ENCODE data around the gene TMEM170B.

TMEM170B gene

DNA sequence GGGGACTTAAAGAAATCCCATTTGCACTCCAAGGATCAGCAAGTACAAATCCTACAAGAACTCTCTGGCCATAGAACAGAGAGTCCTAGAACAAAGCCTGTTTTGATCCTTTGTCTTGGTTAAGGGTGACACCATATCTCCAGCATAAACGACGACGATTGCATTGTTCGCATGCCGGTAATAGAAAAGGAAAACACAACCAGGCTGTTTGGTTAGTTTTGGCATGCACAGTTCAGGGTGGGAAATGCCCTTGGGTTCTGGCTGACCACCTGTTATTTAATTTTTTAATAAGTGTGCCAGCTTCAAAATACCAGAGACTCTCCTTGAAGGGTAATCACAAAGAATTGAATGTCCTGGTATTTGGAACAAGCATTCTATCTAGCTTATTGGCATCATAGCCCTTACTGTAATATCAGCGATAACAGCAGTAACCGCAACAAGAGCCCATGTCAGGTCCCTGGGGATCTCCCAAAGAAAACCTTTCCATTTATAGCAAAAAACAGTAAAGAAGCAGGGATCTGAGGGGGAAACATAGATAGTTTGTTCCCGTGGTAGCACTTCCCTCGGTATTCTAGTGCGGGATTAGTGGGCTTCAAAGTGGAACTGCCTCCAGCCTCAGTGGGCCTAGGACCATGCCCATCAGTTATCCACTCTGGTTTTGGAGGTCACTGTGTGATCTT is 77.1 kb downstream of the TMEM170B start:
- H3K36me3 ChIP-seq (ENCODE audit: control insufficient read depth, insufficient read depth, low read length), result no peaks in the 10 kb centered on the region
- 0 out of 2 replicates have a peak, but pooled peaks cover 2% of the 10 kb centered on the region for H3K4me1 ChIP-seq (ENCODE audit: control insufficient read depth, insufficient read depth, low read length)
- no CpG with 5 or more reads among the region's 10 CpGs for WGBS (ENCODE audit: insufficient coverage, insufficient read length)
- no peak overlapping the region for H3K4me3 ChIP-seq (ENCODE audit: low read length)
- H3K27me3 ChIP-seq (ENCODE audit: control insufficient read depth, insufficient read depth, low read length), result no peaks in the 10 kb centered on the region
- no peak for DNase-seq (ENCODE audit: low read depth, low spot score)
- no peaks in the 10 kb centered on the region for H3K9me3 ChIP-seq (ENCODE audit: control insufficient read depth, insufficient read depth, low read length)
- H3K27ac ChIP-seq (ENCODE audit: low read length), result no peak overlapping the region

DNA sequence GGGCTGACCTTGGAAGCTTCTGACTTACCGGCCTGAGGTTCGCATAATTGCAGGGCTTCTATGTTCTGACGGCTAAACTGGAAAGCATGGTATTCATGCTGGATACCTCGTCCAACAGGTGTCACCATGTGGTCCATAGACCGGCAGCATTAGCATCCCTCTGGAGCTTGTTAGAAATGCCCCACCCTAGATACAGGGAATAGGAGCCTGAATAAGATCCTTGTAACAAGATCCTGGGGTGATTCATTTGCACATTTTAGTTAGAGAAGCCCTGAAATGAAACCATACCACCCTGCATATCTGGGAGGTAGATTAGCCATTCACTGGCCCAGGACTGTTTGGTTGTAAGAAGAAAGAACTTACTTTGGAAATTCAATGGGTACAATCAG is 77.7 kb downstream of the TMEM170B start:
- no CpG with 5 or more reads among the region's 5 CpGs for WGBS (ENCODE audit: insufficient coverage, insufficient read length)
- Histone ChIP-seq H3K36me3 (ENCODE audit: control insufficient read depth, insufficient read depth, low read length) (no peaks in the 10 kb centered on the region), H3K4me3 (ENCODE audit: low read length) (no peak overlapping the region), H3K27me3 (ENCODE audit: control insufficient read depth, insufficient read depth, low read length) (no peaks in the 10 kb centered on the region), H3K9me3 (ENCODE audit: control insufficient read depth, insufficient read depth, low read length) (no peaks in the 10 kb centered on the region), H3K4me1 (ENCODE audit: control insufficient read depth, insufficient read depth, low read length) (no peaks in the 10 kb centered on the region), H3K27ac (ENCODE audit: low read length) (no peak overlapping the region)
- no peak for DNase-seq (ENCODE audit: low read depth, low spot score)

DNA sequence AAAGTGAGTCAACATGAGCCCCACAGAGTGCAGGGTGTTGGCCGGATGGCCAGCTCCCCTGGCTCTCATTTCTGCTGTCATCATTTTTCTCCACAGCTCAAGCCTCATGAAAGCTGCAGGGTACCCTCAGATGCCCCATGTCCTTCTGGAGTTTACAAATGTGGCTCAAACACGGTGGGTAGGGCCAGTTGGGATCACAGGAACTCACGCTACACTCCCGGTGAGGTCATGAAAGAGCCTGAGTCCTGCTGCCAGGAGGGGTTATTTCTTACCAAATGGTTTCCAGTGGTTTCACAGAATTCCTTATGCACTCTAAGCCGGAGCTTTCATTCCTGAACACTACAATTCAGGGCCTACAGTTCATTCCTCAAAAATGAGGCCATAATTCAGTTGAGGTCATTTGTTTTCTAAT is 78.7 kb downstream of the TMEM170B start:
- DNase-seq (ENCODE audit: low read depth, low spot score), result no peak
- H3K27me3 ChIP-seq (ENCODE audit: control insufficient read depth, insufficient read depth, low read length), result no peaks in the 10 kb centered on the region
- no peaks in the 10 kb centered on the region for H3K9me3 ChIP-seq (ENCODE audit: control insufficient read depth, insufficient read depth, low read length)
- no peak overlapping the region for H3K4me3 ChIP-seq (ENCODE audit: low read length)
- no peak overlapping the region for H3K27ac ChIP-seq (ENCODE audit: low read length)
- no peaks in the 10 kb centered on the region for H3K4me1 ChIP-seq (ENCODE audit: control insufficient read depth, insufficient read depth, low read length)
- no peaks in the 10 kb centered on the region for H3K36me3 ChIP-seq (ENCODE audit: control insufficient read depth, insufficient read depth, low read length)
- WGBS (ENCODE audit: insufficient coverage, insufficient read length), result no CpG with 5 or more reads among the region's 5 CpGs

DNA sequence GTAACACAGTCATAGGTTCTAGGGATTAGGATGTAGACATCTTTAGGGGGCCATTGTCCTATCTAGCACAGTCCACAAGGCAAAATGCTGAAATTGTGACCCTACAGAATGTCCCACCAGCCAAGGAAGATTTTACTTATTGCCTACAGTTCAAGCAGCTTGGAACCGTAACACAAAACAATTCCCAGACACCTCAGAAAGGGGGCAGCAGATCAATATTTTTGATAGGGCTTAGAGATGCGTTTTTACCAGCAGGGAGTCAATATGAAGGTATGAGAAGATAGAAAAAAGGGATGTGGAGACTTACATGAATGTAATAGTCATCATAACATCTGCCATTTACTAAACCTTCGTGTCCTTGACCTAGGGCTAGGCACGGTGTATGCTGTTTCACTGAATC is 81.0 kb downstream of the TMEM170B start:
- WGBS (ENCODE audit: insufficient coverage, insufficient read length), result no CpG with 5 or more reads among the region's 4 CpGs
- H3K4me3 ChIP-seq (ENCODE audit: low read length), result no peak overlapping the region
- H3K27me3 ChIP-seq (ENCODE audit: control insufficient read depth, insufficient read depth, low read length), result no peaks in the 10 kb centered on the region
- no peaks in the 10 kb centered on the region for H3K36me3 ChIP-seq (ENCODE audit: control insufficient read depth, insufficient read depth, low read length)
- H3K27ac ChIP-seq (ENCODE audit: low read length), result no peak overlapping the region
- no peaks in the 10 kb centered on the region for H3K4me1 ChIP-seq (ENCODE audit: control insufficient read depth, insufficient read depth, low read length)
- H3K9me3 ChIP-seq (ENCODE audit: control insufficient read depth, insufficient read depth, low read length), result no peaks in the 10 kb centered on the region
- no peak for DNase-seq (ENCODE audit: low read depth, low spot score)

DNA sequence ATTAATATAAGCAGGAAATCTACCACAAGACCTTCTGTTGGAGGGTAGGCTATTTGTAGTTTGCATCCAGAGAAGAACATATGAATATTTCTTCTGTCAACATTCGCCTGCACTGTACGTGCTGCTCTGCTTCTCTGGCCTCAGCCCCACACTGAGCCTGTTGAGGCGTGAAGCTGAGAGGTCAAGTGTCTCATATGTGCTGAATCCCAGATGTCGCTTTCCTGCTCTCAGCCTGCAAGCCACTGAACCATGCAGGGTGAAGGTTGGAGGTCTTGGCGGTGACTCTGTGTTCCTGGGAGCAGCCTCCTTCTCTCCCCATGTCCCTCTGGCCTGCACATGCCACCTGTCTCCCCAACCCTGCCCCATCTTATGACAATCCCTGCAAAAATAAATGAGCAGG is 83.6 kb downstream of the TMEM170B start:
- Histone ChIP-seq H3K4me3 (ENCODE audit: low read length) (no peak overlapping the region), H3K27ac (ENCODE audit: low read length) (no peak overlapping the region), H3K36me3 (ENCODE audit: control insufficient read depth, insufficient read depth, low read length) (no peaks in the 10 kb centered on the region), H3K9me3 (ENCODE audit: control insufficient read depth, insufficient read depth, low read length) (no peaks in the 10 kb centered on the region), H3K4me1 (ENCODE audit: control insufficient read depth, insufficient read depth, low read length) (no peaks in the 10 kb centered on the region), H3K27me3 (ENCODE audit: control insufficient read depth, insufficient read depth, low read length) (no peaks in the 10 kb centered on the region)
- DNase-seq (ENCODE audit: low read depth, low spot score), result no peak
- WGBS (ENCODE audit: insufficient coverage, insufficient read length), result no CpG with 5 or more reads among the region's 5 CpGs

DNA sequence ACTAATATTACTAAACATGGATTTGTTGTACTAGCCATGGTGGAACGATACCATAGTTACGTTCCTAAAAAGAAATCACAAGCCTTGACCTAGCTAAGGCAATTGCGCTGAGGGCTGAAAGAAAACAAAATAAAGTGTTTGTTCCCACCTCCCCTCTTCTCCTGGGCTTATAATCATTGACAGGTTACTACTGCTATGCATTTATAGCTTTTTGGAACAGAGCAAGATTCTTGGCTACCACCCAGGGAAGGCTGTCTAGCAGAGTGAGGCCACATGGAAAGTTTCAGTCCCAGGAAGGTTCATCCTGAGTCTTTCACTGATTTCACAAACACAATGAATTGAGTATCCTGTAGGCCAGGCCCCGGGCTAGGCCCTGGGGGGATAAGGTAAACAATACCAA is 84.6 kb downstream of the TMEM170B start:
- WGBS (ENCODE audit: insufficient coverage, insufficient read length), result no CpG with 5 or more reads among the region's 4 CpGs
- no peaks in the 10 kb centered on the region for H3K36me3 ChIP-seq (ENCODE audit: control insufficient read depth, insufficient read depth, low read length)
- no peaks in the 10 kb centered on the region for H3K9me3 ChIP-seq (ENCODE audit: control insufficient read depth, insufficient read depth, low read length)
- no peak overlapping the region for H3K4me3 ChIP-seq (ENCODE audit: low read length)
- no peak overlapping the region for H3K27ac ChIP-seq (ENCODE audit: low read length)
- DNase-seq (ENCODE audit: low read depth, low spot score), result no peak
- no peaks in the 10 kb centered on the region for H3K4me1 ChIP-seq (ENCODE audit: control insufficient read depth, insufficient read depth, low read length)
- H3K27me3 ChIP-seq (ENCODE audit: control insufficient read depth, insufficient read depth, low read length), result no peaks in the 10 kb centered on the region

DNA sequence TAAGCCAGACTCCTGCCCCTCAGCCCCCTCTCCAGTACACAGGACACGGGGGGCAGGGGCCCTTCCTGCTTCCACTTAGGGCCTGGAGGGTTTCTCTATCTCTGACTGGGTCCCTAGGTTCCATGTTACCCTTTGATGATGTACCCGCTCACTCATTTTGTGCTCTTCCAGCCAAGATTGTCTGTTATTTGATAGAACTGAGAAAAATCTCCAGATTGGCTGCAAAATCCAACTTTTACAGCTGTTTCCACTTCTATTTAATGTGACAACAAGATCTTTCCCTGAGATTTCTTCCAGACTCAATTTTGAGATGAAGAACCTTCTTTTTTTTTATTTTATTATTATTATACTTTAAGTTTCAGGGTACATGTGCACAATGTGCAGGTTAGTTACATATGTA is 85.7 kb downstream of the TMEM170B start:
- Histone ChIP-seq H3K27ac (ENCODE audit: low read length) (no peak overlapping the region), H3K4me1 (ENCODE audit: control insufficient read depth, insufficient read depth, low read length) (no peaks in the 10 kb centered on the region), H3K9me3 (ENCODE audit: control insufficient read depth, insufficient read depth, low read length) (no peaks in the 10 kb centered on the region), H3K27me3 (ENCODE audit: control insufficient read depth, insufficient read depth, low read length) (no peaks in the 10 kb centered on the region), H3K36me3 (ENCODE audit: control insufficient read depth, insufficient read depth, low read length) (no peaks in the 10 kb centered on the region), H3K4me3 (ENCODE audit: low read length) (no peak overlapping the region)
- no peak for DNase-seq (ENCODE audit: low read depth, low spot score)
- WGBS (ENCODE audit: insufficient coverage, insufficient read length), result no CpG with 5 or more reads among the region's 2 CpGs

DNA sequence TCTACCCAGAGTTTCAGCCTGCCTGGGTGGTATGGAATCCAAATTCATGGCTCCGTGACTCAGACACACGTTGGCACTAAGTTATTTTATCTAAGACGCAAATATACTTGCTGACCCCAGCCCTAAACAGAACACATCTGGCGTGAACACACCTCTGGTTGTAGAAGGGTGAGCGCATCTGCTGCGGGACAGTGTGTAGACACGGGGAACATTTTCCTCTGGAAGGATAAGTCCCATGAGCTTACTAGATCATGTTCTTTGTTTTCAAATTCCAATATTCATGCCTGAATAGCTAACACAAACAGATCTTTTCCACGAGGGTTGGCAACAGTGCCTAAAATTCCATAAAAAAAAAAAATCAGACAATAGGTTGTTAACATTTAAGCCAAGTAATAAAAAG is 87.8 kb downstream of the TMEM170B start:
- DNase-seq (ENCODE audit: low read depth, low spot score), result no peak
- no peaks in the 10 kb centered on the region for H3K36me3 ChIP-seq (ENCODE audit: control insufficient read depth, insufficient read depth, low read length)
- no peaks in the 10 kb centered on the region for H3K9me3 ChIP-seq (ENCODE audit: control insufficient read depth, insufficient read depth, low read length)
- no CpG with 5 or more reads among the region's 8 CpGs for WGBS (ENCODE audit: insufficient coverage, insufficient read length)
- H3K4me1 ChIP-seq (ENCODE audit: control insufficient read depth, insufficient read depth, low read length), result no peaks in the 10 kb centered on the region; the same call in 1 of the 2 replicates
- no peak overlapping the region for H3K27ac ChIP-seq (ENCODE audit: low read length)
- no peaks in the 10 kb centered on the region for H3K27me3 ChIP-seq (ENCODE audit: control insufficient read depth, insufficient read depth, low read length)
- no peak overlapping the region for H3K4me3 ChIP-seq (ENCODE audit: low read length)

DNA sequence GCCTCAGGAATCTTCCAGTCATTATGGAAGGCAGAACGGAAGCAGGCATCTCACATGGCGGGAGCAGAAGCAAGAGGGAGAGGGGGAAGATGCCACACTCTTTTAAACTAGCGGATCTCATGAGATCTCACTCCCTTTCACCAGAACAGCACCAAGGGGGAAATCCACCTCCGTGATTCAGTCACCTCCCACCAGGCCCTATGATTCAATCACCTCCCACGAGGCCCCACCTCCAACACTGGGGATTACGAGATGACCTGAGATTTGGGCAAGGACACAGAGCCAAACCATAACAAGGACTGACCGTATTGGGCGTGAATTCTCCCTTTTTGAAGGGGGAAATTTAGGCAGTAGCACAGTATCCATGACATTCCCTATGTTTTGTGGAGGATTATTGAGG is 88.8 kb downstream of the TMEM170B start:
- no peak for DNase-seq (ENCODE audit: low read depth, low spot score)
- Histone ChIP-seq H3K4me3 (ENCODE audit: low read length) (no peak overlapping the region), H3K27ac (ENCODE audit: low read length) (no peak overlapping the region), H3K4me1 (ENCODE audit: control insufficient read depth, insufficient read depth, low read length) (no peaks in the 10 kb centered on the region; the same call in 1 of the 2 replicates), H3K36me3 (ENCODE audit: control insufficient read depth, insufficient read depth, low read length) (no peaks in the 10 kb centered on the region), H3K9me3 (ENCODE audit: control insufficient read depth, insufficient read depth, low read length) (no peaks in the 10 kb centered on the region), H3K27me3 (ENCODE audit: control insufficient read depth, insufficient read depth, low read length) (no peaks in the 10 kb centered on the region)
- no CpG with 5 or more reads among the region's 8 CpGs for WGBS (ENCODE audit: insufficient coverage, insufficient read length)

DNA sequence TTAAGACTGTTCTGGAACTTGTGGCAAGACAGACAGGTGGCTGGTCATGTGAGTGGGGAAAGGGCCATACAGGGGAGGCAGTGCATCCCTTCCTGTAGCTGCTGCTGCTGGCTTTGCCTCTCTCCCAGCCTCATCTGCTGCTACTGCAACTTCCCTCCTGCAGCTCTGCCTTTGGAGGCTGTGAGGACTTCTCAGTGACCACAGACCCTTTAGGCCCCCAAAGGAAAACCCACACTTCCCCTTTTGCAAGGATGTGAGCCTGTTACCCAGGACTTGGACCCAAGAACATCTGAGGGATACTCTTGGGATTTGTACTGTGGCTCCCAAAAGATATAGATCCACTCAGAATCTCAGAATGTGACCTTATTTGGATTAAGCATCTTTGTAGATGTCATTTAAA is 91.0 kb downstream of the TMEM170B start:
- Histone ChIP-seq H3K36me3 (ENCODE audit: control insufficient read depth, insufficient read depth, low read length) (no peaks in the 10 kb centered on the region), H3K27ac (ENCODE audit: low read length) (no peak overlapping the region), H3K9me3 (ENCODE audit: control insufficient read depth, insufficient read depth, low read length) (no peaks in the 10 kb centered on the region), H3K4me1 (ENCODE audit: control insufficient read depth, insufficient read depth, low read length) (no peaks in the 10 kb centered on the region; the same call in 1 of the 2 replicates), H3K4me3 (ENCODE audit: low read length) (no peak overlapping the region), H3K27me3 (ENCODE audit: control insufficient read depth, insufficient read depth, low read length) (no peaks in the 10 kb centered on the region)
- DNase-seq (ENCODE audit: low read depth, low spot score), result no peak

DNA sequence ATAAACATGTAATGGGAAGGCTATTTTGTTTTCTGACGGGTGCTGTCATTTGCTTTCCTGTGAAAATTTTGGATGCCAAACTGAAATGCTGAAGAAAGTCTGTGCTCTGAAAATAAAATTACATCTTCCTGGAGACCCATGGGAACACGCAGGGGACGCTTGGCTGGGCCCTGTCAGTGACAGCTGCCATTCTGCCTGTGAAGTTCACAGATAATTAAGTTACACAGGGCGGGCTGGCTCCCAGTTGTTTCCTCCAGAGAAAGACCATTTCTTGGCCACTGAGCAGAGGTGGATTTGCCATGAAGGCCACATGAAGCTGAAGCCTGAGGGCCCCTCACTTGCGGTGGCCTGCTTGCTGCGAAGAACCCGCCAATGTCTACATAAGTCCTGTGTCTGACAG is 93.5 kb downstream of the TMEM170B start:
- H3K9me3 ChIP-seq (ENCODE audit: control insufficient read depth, insufficient read depth, low read length), result no peaks in the 10 kb centered on the region
- H3K4me1 ChIP-seq (ENCODE audit: control insufficient read depth, insufficient read depth, low read length), result no peaks in the 10 kb centered on the region; the same call in 1 of the 2 replicates
- H3K27ac ChIP-seq (ENCODE audit: low read length), result no peak overlapping the region
- DNase-seq (ENCODE audit: low read depth, low spot score), result no peak
- no peaks in the 10 kb centered on the region for H3K36me3 ChIP-seq (ENCODE audit: control insufficient read depth, insufficient read depth, low read length)
- no peaks in the 10 kb centered on the region for H3K27me3 ChIP-seq (ENCODE audit: control insufficient read depth, insufficient read depth, low read length)
- no peak overlapping the region for H3K4me3 ChIP-seq (ENCODE audit: low read length)
- no CpG with 5 or more reads among the region's 7 CpGs for WGBS (ENCODE audit: insufficient coverage, insufficient read length)
